ENCODE measurements around the gene TMEM117. TPM values are rescaled to one million over a fixed set of nuclear protein-coding genes. Genes with fewer than 3 reads are reported as not detected.

TMEM117 gene
- total and polyA plus RNA-seq, 10 of the 15 experiments (the other 5 are each of a cell fraction or from before 2014, with no cell fraction given): 3.1 to 8.2 (median 6.1) TPM

DNA sequence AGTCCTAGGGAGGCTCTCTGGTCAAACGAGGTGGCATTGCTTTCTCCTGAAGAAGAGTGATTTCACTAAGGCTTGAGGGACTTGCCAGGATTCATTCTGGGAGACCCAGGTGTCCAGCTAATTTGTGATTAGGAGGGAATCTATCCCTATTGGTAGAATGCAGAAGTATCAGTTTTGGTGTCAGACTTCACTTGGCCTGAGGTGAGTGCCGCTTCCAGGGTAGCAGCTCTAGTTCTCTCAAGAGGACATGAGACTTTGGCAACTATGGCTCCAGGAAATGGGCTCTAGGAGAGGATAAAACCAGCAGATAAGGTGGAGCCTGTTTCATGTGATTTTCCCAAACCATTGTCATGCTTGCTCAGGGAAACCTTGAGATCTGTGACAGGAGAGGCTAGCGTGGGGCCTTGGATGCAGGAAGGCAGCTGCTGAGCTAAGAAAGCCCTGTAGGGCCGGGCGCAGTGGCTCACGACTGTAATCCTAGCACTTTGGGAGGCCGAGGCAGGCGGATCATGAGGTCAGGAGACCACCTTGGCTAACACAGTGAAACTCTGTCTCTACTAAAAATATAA lies 11.6 kb upstream of the TMEM117 start (continued):
- no peak for TF ChIP-seq ZNF687 (IDR thresholded peaks at IDR 0.05)
- TF ChIP-seq CBX5 (IDR thresholded peaks at IDR 0.05; ENCODE audit: low read depth): no peak
- TF ChIP-seq, protein P1, sequence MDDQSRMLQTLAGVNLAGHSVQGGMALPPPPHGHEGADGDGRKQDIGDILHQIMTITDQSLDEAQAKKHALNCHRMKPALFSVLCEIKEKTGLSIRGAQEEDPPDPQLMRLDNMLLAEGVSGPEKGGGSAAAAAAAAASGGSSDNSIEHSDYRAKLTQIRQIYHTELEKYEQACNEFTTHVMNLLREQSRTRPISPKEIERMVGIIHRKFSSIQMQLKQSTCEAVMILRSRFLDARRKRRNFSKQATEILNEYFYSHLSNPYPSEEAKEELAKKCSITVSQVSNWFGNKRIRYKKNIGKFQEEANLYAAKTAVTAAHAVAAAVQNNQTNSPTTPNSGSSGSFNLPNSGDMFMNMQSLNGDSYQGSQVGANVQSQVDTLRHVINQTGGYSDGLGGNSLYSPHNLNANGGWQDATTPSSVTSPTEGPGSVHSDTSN (IDR thresholded peaks at IDR 0.05; ENCODE audit: insufficient replicate concordance, low read depth, low read length): no peak
- TF ChIP-seq RBBP5 (conservative IDR thresholded peaks at IDR 0.05): no peak
- TF ChIP-seq SREBF2 (IDR thresholded peaks at IDR 0.05; ENCODE audit: low read length): no peak

- H3K79me2 ChIP-seq (ENCODE audit: control insufficient read depth, insufficient read depth, low read length): no peaks in the 10 kb centered on the region
- DNase-seq (ENCODE audit: low read depth, low spot score) (no peak), ATAC-seq (no peak), FAIRE-seq (no peak)
- no peaks in the 10 kb centered on the region for H3K4me1 ChIP-seq (ENCODE audit: control insufficient read depth, insufficient read depth, low read length)
- no peak overlapping the region for H3K4me3 ChIP-seq
- ChIA-PET POLR2A (no interaction called here), RAD21 (ENCODE audit: unreplicated experiment) (no interaction called here), CTCF (interaction anchor here (0.5 to 0.6 kb wide), 2 partner anchors 1267 to 1342 kb away, joined by 3 read pairs; no protein-coding TSS in a partner anchor), SMC1A (ENCODE audit: uncharacterized antibody, unreplicated experiment) (interaction anchor here (0.7 to 1.5 kb wide), 2 partner anchors 16 to 55 kb away, joined by 3 to 4 read pairs; no protein-coding TSS in a partner anchor)
- no peaks in the 10 kb centered on the region for H3K36me3 ChIP-seq (ENCODE audit: control insufficient read depth in 2 of 2, insufficient read depth in 2 of 2, low read length in 1 of 2)
- H3K9ac ChIP-seq (ENCODE audit: control insufficient read depth, insufficient read depth, low read length): no peak overlapping the region
- WGBS (ENCODE audit: insufficient coverage, insufficient replicate concordance, low lambda C conversion rate, missing lambda C conversion rate): 0% methylated on average over 3 of the region's 3 CpGs
- intact Hi-C loops (cut with micrococcal nuclease; ENCODE audit: unreplicated experiment): no loop called here
- H4K20me1 ChIP-seq (ENCODE audit: control insufficient read depth, insufficient read depth): no peaks in the 10 kb centered on the region
- H3K27me3 ChIP-seq (replicated peaks in 1 of 2; ENCODE audit: control insufficient read depth in 2 of 2, insufficient read depth in 2 of 2, low read length in 1 of 2): no peaks in the 10 kb centered on the region
- H3K27ac ChIP-seq (ENCODE audit: control insufficient read depth, insufficient read depth): no peak overlapping the region
- in situ Hi-C loops (cut with MboI): no loop called here
- H3K4me2 ChIP-seq (ENCODE audit: control insufficient read depth, insufficient read depth): no peak overlapping the region
- H2AFZ ChIP-seq (ENCODE audit: control insufficient read depth, low read depth, low read length): no peak overlapping the region
- no peaks in the 10 kb centered on the region for H3K9me3 ChIP-seq (replicated peaks; ENCODE audit: control insufficient read depth, insufficient read depth, low read length)
- no TSS peak for BruUV-seq (replicated peaks)
- TF ChIP-seq BMI1 (IDR thresholded peaks at IDR 0.05; ENCODE audit: borderline replicate concordance): no peak
- TF ChIP-seq, protein P2, sequence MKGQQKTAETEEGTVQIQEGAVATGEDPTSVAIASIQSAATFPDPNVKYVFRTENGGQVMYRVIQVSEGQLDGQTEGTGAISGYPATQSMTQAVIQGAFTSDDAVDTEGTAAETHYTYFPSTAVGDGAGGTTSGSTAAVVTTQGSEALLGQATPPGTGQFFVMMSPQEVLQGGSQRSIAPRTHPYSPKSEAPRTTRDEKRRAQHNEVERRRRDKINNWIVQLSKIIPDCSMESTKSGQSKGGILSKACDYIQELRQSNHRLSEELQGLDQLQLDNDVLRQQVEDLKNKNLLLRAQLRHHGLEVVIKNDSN (IDR thresholded peaks at IDR 0.05; ENCODE audit: borderline replicate concordance, extremely low read length, insufficient read depth, low read depth, low read length): no peak
- TF ChIP-seq, protein P3, sequence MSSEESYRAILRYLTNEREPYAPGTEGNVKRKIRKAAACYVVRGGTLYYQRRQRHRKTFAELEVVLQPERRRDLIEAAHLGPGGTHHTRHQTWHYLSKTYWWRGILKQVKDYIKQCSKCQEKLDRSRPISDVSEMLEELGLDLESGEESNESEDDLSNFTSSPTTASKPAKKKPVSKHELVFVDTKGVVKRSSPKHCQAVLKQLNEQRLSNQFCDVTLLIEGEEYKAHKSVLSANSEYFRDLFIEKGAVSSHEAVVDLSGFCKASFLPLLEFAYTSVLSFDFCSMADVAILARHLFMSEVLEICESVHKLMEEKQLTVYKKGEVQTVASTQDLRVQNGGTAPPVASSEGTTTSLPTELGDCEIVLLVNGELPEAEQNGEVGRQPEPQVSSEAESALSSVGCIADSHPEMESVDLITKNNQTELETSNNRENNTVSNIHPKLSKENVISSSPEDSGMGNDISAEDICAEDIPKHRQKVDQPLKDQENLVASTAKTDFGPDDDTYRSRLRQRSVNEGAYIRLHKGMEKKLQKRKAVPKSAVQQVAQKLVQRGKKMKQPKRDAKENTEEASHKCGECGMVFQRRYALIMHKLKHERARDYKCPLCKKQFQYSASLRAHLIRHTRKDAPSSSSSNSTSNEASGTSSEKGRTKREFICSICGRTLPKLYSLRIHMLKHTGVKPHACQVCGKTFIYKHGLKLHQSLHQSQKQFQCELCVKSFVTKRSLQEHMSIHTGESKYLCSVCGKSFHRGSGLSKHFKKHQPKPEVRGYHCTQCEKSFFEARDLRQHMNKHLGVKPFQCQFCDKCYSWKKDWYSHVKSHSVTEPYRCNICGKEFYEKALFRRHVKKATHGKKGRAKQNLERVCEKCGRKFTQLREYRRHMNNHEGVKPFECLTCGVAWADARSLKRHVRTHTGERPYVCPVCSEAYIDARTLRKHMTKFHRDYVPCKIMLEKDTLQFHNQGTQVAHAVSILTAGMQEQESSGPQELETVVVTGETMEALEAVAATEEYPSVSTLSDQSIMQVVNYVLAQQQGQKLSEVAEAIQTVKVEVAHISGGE (CRISPR knock-in tag; IDR thresholded peaks at IDR 0.05): no peak
- TF ChIP-seq, protein P4, sequence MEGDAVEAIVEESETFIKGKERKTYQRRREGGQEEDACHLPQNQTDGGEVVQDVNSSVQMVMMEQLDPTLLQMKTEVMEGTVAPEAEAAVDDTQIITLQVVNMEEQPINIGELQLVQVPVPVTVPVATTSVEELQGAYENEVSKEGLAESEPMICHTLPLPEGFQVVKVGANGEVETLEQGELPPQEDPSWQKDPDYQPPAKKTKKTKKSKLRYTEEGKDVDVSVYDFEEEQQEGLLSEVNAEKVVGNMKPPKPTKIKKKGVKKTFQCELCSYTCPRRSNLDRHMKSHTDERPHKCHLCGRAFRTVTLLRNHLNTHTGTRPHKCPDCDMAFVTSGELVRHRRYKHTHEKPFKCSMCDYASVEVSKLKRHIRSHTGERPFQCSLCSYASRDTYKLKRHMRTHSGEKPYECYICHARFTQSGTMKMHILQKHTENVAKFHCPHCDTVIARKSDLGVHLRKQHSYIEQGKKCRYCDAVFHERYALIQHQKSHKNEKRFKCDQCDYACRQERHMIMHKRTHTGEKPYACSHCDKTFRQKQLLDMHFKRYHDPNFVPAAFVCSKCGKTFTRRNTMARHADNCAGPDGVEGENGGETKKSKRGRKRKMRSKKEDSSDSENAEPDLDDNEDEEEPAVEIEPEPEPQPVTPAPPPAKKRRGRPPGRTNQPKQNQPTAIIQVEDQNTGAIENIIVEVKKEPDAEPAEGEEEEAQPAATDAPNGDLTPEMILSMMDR (IDR thresholded peaks at IDR 0.05 in 2 of 3, conservative IDR thresholded peaks at IDR 0.05 in 1 of 3; ENCODE audit: control insufficient read depth in 2 of 3, extremely low read depth in 1 of 3, insufficient read depth in 1 of 3, low read depth in 3 of 3, low read length in 3 of 3): no peak
These were observed 9.2 kb upstream of the TMEM117 start for GRCh38 chr12:43826681-43827080.
